ENCODE measurements around the gene EHD2. TPM values are rescaled to one million over a fixed set of nuclear protein-coding genes. Genes with fewer than 3 reads are reported as not detected.
"Not testable (repeated sequence)": the region's sequence is repeated elsewhere in the genome, so short reads cannot be mapped to it uniquely, and the experiment has no call there.

The EHD2 gene, protein sequence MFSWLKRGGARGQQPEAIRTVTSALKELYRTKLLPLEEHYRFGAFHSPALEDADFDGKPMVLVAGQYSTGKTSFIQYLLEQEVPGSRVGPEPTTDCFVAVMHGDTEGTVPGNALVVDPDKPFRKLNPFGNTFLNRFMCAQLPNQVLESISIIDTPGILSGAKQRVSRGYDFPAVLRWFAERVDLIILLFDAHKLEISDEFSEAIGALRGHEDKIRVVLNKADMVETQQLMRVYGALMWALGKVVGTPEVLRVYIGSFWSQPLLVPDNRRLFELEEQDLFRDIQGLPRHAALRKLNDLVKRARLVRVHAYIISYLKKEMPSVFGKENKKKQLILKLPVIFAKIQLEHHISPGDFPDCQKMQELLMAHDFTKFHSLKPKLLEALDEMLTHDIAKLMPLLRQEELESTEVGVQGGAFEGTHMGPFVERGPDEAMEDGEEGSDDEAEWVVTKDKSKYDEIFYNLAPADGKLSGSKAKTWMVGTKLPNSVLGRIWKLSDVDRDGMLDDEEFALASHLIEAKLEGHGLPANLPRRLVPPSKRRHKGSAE
- 0.86 TPM for total RNA-seq
- under 1 TPM in 1 of 4 donors, not detected in 3; 0.05 TPM for polyA plus RNA-seq

- no peak within 1 kb of the TSS for H3K4me3 Mint-ChIP-seq
- peaks cover 30% of the 10 kb centered on the region for H3K27me3 Mint-ChIP-seq
- no peaks in the 10 kb centered on the region for H3K36me3 ChIP-seq (ENCODE audit: control insufficient read depth, insufficient read depth, low read length)
- H3K27ac Mint-ChIP-seq: peak within 1 kb of the TSS in 1 of 3 donors; percentile 48
- H3K4me1 ChIP-seq (ENCODE audit: control insufficient read depth, insufficient read depth, low read length, poor library complexity, severe bottlenecking): peaks cover 5% of the 10 kb centered on the region
- ATAC-seq (ENCODE audit: low read depth in 2 of 2) (peak in 1 of 2 donors; percentile 28), DNase-seq (peak; percentile 13 to 16 (median 15))
- H3K36me3 Mint-ChIP-seq: no peaks in the 10 kb centered on the region
- H3K9me3 ChIP-seq (ENCODE audit: control insufficient read depth in 2 of 2, low read length in 2 of 2): peaks cover 0 to 2% of the 10 kb centered on the region in 2 experiments
- H3K9me3 Mint-ChIP-seq: peaks cover 0 to 15% (median 0%) of the 10 kb centered on the region in 7 donors
- H3K27me3 ChIP-seq (ENCODE audit: control insufficient read depth, insufficient read depth, low read length): peaks cover 8% of the 10 kb centered on the region
- H3K27ac ChIP-seq (ENCODE audit: insufficient read depth, low read length, poor library complexity, severe bottlenecking): no peak within 1 kb of the TSS
- no peak within 1 kb of the TSS for H3K4me3 ChIP-seq (ENCODE audit: low read depth, low read length)
- peaks cover 0 to 10% (median 4%) of the 10 kb centered on the region in 4 donors for H3K4me1 Mint-ChIP-seq
Measured at GRCh38 chr19:47713046-47714021, at the start of gene EHD2. Gene EHD2, plus strand, starts transcription at chr19:47713422. Its CDS starts 3,191 bp downstream, at chr19:47716613.

- Histone ChIP-seq H3K27ac (ENCODE audit: insufficient read depth, low read length, poor library complexity, severe bottlenecking) (no peak overlapping the region), H3K4me1 (ENCODE audit: control insufficient read depth, insufficient read depth, low read length, poor library complexity, severe bottlenecking) (no peaks in the 10 kb centered on the region), H3K4me3 (ENCODE audit: low read depth, low read length) (no peak overlapping the region), H3K27me3 (ENCODE audit: control insufficient read depth, insufficient read depth, low read length) (no peaks in the 10 kb centered on the region), H3K9me3 (ENCODE audit: control insufficient read depth in 2 of 2, low read length in 2 of 2) (no peaks in the 10 kb centered on the region), H3K36me3 (ENCODE audit: control insufficient read depth, insufficient read depth, low read length) (no peaks in the 10 kb centered on the region)
- Mint-ChIP-seq H3K4me1 (peaks cover 4 to 32% (median 23%) of the 10 kb centered on the region in 4 donors), H3K36me3 (peaks cover 13% of the 10 kb centered on the region), H3K27ac (peak overlapping the region in 1 of 3 donors; percentile 53), H3K4me3 (no peak overlapping the region), H3K27me3 (no peaks in the 10 kb centered on the region), H3K9me3 (no peaks in the 10 kb centered on the region)
- ATAC-seq (ENCODE audit: low read depth in 2 of 2) (no peak), DNase-seq (no peak)
Measured at GRCh38 chr19:47663435-47663910, 49.7 kb upstream of the EHD2 start.

DNA sequence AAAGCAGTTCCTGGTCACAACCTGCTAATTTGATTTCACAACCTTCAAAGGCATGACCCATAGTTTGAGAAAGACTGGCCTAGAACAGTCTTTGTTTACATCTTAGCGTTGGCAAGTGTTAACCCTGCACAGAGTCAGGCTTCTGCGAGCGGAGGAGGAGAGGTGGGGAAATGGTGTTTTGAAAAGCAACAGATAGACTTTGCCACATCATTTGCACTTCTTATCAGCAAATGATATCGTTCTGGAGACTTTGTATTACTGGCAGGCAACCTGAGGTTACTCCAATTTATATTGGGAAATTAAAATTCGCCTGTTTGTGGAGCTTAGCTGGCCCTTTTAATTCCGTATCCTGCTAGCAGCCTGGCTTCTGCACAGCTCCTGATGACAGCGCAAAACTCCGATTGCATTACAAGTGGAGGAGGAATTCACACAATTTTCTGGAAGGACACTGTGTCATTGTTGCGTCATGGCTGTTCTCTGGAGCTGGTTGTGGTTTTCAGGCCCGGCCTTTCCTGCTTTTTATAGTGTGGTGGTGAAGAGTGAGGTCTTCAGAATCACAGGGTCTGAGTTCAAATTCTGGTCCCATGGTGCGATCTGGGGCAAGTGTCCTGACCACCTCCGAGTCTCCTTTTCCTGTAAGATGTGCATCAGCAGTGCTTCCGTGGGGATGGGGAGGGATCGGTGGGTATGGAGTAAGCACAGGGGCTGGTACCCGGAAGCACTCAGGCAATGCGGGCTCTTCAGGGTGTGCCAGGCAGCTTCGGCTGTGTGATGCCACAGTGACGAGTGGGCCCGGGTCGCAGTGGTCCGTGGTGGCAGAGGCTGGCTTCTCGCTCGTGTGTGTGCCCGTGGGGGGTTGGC, 49.1 kb upstream of the EHD2 start:
- Histone ChIP-seq H3K4me3 (ENCODE audit: low read depth, low read length) (no peak overlapping the region), H3K27me3 (ENCODE audit: control insufficient read depth, insufficient read depth, low read length) (no peaks in the 10 kb centered on the region), H3K27ac (ENCODE audit: insufficient read depth, low read length, poor library complexity, severe bottlenecking) (no peak overlapping the region), H3K9me3 (ENCODE audit: control insufficient read depth in 2 of 2, low read length in 2 of 2) (no peaks in the 10 kb centered on the region), H3K36me3 (ENCODE audit: control insufficient read depth, insufficient read depth, low read length) (no peaks in the 10 kb centered on the region), H3K4me1 (ENCODE audit: control insufficient read depth, insufficient read depth, low read length, poor library complexity, severe bottlenecking) (no peaks in the 10 kb centered on the region)
- DNase-seq (no peak), ATAC-seq (ENCODE audit: low read depth in 2 of 2) (no peak)
- no peaks in the 10 kb centered on the region for H3K27me3 Mint-ChIP-seq
- H3K4me1 Mint-ChIP-seq: peaks cover 4 to 28% (median 23%) of the 10 kb centered on the region in 4 donors
- H3K36me3 Mint-ChIP-seq: peaks cover 12% of the 10 kb centered on the region
- H3K4me3 Mint-ChIP-seq: no peak overlapping the region
- H3K9me3 Mint-ChIP-seq: no peaks in the 10 kb centered on the region
- peak overlapping the region in 1 of 3 donors; percentile 53 for H3K27ac Mint-ChIP-seq

- H3K27me3 Mint-ChIP-seq; H3K36me3 Mint-ChIP-seq; DNase-seq; H3K36me3 ChIP-seq (ENCODE audit: control insufficient read depth, insufficient read depth, low read length); H3K27ac Mint-ChIP-seq; H3K9me3 Mint-ChIP-seq; H3K4me1 ChIP-seq (ENCODE audit: control insufficient read depth, insufficient read depth, low read length, poor library complexity, severe bottlenecking); H3K27ac ChIP-seq (ENCODE audit: insufficient read depth, low read length, poor library complexity, severe bottlenecking); H3K4me3 Mint-ChIP-seq; H3K27me3 ChIP-seq (ENCODE audit: control insufficient read depth, insufficient read depth, low read length); H3K4me3 ChIP-seq (ENCODE audit: low read depth, low read length); ATAC-seq (ENCODE audit: low read depth in 2 of 2); H3K9me3 ChIP-seq (ENCODE audit: control insufficient read depth in 2 of 2, low read length in 2 of 2): not testable (repeated sequence)
- peaks cover 4 to 19% (median 14%) of the 10 kb centered on the region in 4 donors for H3K4me1 Mint-ChIP-seq
Measured at GRCh38 chr19:47668556-47668955, 44.7 kb upstream of the EHD2 start.

DNA sequence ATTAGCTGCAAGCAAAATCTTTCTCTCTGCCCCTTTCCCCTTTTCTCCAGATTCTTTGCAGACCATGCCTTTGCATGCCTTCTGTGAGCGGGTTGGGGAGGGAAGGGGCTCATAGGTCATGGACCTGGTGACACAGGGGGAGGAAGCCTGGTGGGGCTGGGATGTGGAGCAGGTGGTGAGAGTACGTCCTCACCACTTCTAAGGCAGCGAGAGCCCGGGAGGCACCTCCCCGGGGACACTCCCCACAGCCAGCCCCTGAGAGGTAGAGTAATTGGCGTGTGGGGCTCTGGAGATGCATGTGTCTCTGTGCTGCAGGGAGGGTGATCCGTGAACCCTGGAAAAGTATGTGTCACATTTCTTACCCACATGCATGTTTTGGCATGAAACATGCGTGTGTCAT, 42.5 kb upstream of the EHD2 start:
- ATAC-seq (ENCODE audit: low read depth in 2 of 2) (no peak), DNase-seq (no peak)
- Mint-ChIP-seq H3K36me3 (peaks cover 15% of the 10 kb centered on the region), H3K4me3 (no peak overlapping the region), H3K27ac (no peak overlapping the region), H3K27me3 (no peaks in the 10 kb centered on the region), H3K4me1 (peaks cover 0 to 12% (median 9%) of the 10 kb centered on the region in 4 donors), H3K9me3 (no peaks in the 10 kb centered on the region)
- H3K9me3 ChIP-seq (ENCODE audit: control insufficient read depth in 2 of 2, low read length in 2 of 2): no peaks in the 10 kb centered on the region
- no peak overlapping the region for H3K27ac ChIP-seq (ENCODE audit: insufficient read depth, low read length, poor library complexity, severe bottlenecking)
- no peaks in the 10 kb centered on the region for H3K27me3 ChIP-seq (ENCODE audit: control insufficient read depth, insufficient read depth, low read length)
- H3K36me3 ChIP-seq (ENCODE audit: control insufficient read depth, insufficient read depth, low read length): peaks cover 26% of the 10 kb centered on the region
- H3K4me3 ChIP-seq (ENCODE audit: low read depth, low read length): no peak overlapping the region
- H3K4me1 ChIP-seq (ENCODE audit: control insufficient read depth, insufficient read depth, low read length, poor library complexity, severe bottlenecking): no peaks in the 10 kb centered on the region

- Mint-ChIP-seq H3K9me3 (no peaks in the 10 kb centered on the region), H3K4me3 (no peak overlapping the region), H3K27ac (no peak overlapping the region), H3K27me3 (no peaks in the 10 kb centered on the region), H3K36me3 (peaks cover 17% of the 10 kb centered on the region), H3K4me1 (peaks cover 0 to 10% (median 6%) of the 10 kb centered on the region in 4 donors)
- Histone ChIP-seq H3K27me3 (ENCODE audit: control insufficient read depth, insufficient read depth, low read length) (no peaks in the 10 kb centered on the region), H3K4me1 (ENCODE audit: control insufficient read depth, insufficient read depth, low read length, poor library complexity, severe bottlenecking) (no peaks in the 10 kb centered on the region), H3K27ac (ENCODE audit: insufficient read depth, low read length, poor library complexity, severe bottlenecking) (no peak overlapping the region), H3K4me3 (ENCODE audit: low read depth, low read length) (no peak overlapping the region), H3K9me3 (ENCODE audit: control insufficient read depth in 2 of 2, low read length in 2 of 2) (no peaks in the 10 kb centered on the region), H3K36me3 (ENCODE audit: control insufficient read depth, insufficient read depth, low read length) (peaks cover 32% of the 10 kb centered on the region)
- DNase-seq: no peak
- ATAC-seq (ENCODE audit: low read depth in 2 of 2): no peak
Measured at GRCh38 chr19:47671499-47671898, 41.7 kb upstream of the EHD2 start.

DNA sequence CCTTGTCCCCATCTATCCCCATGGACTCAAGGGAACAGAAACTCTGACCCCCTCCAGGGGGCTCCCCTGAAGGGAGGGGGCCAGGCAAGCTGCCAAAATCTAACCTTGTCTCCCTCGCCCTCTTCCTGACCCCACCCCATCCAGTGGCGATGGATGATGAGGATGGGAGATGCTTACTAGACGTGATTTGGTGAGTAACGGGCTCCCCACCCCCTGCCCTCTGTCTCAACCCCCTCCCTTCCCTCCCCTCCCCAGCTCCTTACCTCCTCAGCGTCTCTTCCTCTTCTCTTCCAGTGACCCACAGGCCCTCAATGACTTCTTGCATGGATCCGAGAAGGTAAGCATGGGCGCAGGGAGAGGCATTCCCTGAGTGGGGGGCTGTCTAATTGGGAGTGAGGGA, 39.8 kb upstream of the EHD2 start:
- no peak overlapping the region for H3K27ac ChIP-seq (ENCODE audit: insufficient read depth, low read length, poor library complexity, severe bottlenecking)
- peaks cover 44% of the 10 kb centered on the region for H3K36me3 ChIP-seq (ENCODE audit: control insufficient read depth, insufficient read depth, low read length)
- DNase-seq: no peak
- Mint-ChIP-seq H3K4me3 (no peak overlapping the region), H3K27me3 (no peaks in the 10 kb centered on the region), H3K4me1 (peaks cover 0 to 7% (median 6%) of the 10 kb centered on the region in 4 donors), H3K9me3 (no peaks in the 10 kb centered on the region), H3K36me3 (peaks cover 29% of the 10 kb centered on the region), H3K27ac (no peak overlapping the region)
- ATAC-seq (ENCODE audit: low read depth in 2 of 2): no peak
- no peaks in the 10 kb centered on the region for H3K9me3 ChIP-seq (ENCODE audit: control insufficient read depth in 2 of 2, low read length in 2 of 2)
- no peaks in the 10 kb centered on the region for H3K4me1 ChIP-seq (ENCODE audit: control insufficient read depth, insufficient read depth, low read length, poor library complexity, severe bottlenecking)
- no peaks in the 10 kb centered on the region for H3K27me3 ChIP-seq (ENCODE audit: control insufficient read depth, insufficient read depth, low read length)
- no peak overlapping the region for H3K4me3 ChIP-seq (ENCODE audit: low read depth, low read length)

Data from CD4-positive, CD25-positive, alpha-beta regulatory T cell (primary cell).